NCI-H1694 (cell line): ENCODE measurements around the gene SCGB1A1.
"Not testable (repeated sequence)": the region's sequence is repeated elsewhere in the genome, so short reads cannot be mapped to it uniquely, and the experiment has no call there.

ENCODE experiments used
- DNase-seq: peaks from one replicate; lab custom pipeline; 2025; lab: John Stamatoyannopoulos, UW

The SCGB1A1 gene

DNA sequence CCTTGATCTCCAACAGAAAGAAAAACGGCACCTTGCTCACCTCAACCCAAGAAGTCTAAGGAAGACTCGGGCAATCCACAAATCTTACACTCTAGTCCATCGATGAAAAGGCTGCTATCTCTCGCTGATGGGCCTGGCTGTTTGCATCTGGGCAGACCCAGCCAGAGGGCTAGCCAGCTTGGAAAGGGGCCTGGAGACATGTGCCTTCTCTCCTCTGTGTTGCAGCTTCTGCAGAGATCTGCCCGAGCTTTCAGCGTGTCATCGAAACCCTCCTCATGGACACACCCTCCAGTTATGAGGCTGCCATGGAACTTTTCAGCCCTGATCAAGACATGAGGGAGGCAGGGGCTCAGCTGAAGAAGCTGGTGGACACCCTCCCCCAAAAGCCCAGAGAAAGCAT is 3.2 kb downstream of the SCGB1A1 start:
- DNase-seq: no peak

DNA sequence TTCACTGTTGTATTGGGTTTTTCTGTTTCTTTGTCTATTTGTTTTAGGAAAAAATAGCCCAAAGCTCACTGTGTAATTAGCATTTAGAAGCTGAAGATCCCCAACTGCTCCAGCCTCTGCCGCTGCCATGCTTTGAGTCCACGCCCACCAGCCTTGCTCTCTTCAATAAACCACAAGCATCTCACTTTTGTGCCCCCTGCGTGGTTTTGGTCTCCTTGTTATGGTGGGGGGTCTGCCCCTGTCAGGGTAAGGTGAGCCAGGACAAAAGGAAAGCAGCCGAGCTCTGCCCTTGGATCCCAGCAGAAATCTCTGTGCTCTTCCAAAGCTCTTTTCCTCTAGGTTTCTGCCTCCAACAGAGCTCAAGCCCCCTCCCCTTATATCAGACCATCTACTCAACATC is 4.2 kb downstream of the SCGB1A1 start:
- DNase-seq: no peak

DNA sequence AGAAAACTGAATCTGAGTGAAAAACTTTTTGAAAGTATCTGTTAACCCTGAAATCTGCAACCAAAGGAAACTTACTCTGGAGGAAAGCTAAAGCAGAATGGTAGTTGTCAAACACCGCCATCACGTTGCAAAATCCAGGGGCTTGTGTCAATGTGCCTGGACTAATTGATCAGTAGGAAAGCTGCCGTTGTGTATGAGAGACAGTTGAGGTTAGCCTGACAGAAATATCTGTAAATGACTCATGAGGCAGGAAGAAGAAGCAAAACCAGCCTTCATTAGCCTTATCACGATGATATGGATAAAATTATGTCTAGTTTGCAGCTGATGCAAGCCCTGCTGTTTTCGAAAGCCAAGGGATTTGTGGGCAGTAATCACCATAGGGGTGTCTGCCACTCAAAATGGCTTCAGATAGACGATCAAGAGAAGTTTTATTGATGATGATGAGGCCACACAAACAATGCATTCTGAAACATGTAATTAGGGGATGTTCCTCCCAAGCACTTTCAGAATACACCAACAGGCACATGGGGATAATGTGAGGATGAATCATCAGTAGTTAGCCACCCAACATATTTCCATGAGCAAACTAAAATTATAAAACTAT is 8.9 kb downstream of the SCGB1A1 start:
- DNase-seq: no peak

DNA sequence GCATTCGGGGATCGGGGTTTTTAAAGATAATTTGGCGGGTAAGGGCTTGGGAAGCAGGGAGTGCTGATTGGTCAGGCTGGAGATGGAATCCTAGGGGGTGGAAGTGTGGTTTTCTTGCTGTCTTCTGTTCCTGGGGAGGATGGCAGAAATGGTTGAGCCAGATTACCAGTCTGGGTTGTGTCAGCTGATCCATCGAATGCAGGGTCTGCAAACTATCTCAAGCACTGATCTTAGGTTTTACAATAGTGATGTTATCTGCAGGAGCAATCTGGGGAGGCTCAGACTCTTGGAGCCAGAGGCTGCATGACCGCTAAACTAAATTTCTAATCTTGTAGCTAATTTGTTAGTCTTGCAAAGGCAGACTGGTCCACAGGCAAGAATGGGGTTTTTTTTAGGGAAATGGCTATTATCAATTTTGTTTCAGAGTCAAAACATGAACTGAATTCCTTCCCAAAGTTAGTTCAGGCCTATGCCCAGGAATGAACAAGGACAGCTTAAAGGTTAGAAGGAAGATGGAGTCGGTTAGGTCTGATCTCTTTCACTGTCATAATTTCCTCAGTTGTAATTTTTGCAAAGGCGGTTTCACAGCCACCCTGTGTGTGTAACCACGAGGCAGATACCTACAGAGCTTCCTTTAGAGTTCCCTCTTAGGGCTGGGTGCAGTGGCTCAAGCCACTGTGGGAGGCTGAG is 10.2 kb downstream of the SCGB1A1 start:
- DNase-seq: no peak

DNA sequence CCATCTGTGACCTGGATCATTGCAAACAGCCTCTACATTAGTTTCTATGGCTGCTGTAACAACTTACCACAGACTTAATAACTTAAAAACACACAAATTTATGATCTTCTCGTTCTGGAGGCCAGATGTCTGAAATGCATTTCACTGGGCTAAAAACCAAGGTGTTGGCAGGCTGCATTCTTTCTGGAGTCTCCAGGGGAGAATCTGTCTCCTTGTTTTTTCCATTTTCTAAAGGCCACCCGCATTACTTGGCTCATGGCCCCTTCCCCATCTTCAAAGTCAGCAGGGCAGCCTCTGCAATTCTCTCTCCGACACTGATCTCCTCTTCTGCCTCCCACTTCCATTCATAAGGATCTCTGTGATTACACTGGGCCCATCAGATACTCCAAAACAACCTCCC is 11.6 kb downstream of the SCGB1A1 start:
- DNase-seq: no peak

DNA sequence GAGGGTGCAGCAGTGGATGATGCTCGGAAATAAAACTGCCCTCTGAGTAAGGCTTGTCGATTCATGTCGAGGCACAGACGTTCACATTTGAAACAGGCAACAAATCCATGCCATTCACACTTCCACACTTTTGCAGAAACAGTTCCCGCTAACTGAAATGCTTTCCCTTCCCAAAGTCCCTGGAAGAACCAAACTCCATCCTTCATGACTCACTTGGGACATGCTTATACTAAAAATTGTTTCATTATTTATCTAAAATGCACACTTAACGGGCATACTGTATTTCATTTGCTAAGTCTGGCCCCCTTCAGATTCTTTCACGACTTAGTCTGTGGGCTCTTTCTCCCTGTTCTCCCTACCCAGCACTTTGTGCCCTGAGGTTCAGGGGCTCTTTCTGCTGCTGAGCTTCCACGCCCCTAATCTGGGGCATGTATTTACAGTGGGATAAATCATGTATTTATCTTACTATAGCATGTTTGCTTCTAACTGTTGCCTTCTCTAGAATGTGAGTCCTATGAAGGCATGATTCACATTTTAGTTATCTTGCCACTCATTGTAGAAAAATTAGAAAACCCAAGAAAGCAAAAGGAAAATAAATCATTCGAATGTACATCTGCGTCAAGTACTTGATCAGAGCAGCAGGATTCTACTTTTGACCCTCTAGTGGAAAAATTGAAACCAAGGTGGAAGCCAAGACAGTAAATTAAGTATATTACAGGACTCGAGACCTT is 12.5 kb downstream of the SCGB1A1 start:
- DNase-seq: no peak

DNA sequence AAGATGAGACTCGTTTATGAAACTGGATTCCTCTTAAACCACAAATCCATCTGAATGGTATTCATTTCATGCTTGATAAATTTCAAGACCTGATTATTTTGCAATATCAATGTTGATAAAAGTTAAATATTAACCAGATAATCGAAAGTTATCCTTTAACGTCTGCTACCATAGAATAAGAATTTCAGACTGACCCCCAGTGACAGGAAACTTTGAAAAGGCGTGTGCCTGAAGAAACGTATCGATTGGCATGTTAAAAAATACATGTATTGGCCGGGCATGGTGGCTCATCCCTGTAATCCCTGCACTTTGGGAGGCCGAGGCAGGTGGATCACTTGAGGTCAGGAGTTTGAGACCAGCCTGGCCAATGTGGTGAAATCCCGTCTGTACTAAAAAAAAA is 13.9 kb downstream of the SCGB1A1 start:
- no peak for DNase-seq

DNA sequence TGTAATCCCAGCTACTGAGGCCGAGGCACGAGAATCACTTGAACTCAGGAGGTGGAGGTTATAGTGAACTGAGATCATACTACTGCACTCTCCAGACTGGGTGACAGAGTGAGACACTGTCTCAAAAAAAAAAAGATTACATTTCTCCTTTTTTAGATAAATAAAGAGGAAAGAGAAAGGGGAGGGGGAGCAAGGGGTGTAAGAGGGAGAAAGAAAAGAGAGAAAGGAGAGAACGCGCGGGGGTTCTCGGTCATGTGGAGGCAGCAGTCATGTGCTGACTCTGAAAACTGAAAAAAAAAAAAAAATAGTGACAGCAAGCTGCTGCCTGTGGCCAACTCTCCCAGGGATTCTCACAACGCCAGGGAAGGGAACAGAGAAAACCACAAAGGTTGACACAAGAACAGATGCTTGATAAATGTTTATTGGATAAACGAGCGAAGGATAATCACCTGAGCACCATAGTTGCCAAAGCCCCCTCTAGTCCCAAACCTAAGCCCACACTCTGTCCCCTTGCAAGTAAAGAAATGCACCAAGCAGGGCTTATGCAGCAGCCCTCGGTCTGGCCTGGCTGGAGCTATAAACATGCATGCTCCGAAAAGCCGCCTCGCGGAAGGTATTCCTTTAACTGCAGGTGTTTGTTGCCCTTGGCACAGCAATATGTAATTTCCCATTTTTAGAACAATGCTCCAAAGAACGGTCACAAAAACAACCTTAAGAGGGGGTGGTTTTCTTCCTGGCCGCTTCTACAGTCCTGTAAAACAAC is 14.5 kb downstream of the SCGB1A1 start:
- no peak for DNase-seq

DNA sequence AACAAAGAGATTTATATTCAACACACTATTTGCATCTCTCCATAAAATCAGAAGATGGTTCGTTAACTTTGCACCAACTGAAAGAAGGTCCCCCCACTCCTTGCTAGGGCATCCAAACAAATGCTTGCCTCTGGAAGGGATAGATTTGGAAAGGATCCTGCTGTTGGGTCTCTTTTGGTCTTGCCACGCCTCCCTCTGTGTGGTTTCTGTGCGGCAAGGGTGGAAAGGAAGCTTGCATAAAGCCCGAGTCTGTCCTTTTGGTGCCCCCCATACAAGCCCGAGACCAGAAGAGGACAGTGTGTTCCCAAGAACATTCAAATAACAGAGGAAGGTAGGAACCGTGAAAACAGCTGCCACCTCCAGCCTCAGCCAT is 15.1 kb downstream of the SCGB1A1 start:
- no peak for DNase-seq

DNA sequence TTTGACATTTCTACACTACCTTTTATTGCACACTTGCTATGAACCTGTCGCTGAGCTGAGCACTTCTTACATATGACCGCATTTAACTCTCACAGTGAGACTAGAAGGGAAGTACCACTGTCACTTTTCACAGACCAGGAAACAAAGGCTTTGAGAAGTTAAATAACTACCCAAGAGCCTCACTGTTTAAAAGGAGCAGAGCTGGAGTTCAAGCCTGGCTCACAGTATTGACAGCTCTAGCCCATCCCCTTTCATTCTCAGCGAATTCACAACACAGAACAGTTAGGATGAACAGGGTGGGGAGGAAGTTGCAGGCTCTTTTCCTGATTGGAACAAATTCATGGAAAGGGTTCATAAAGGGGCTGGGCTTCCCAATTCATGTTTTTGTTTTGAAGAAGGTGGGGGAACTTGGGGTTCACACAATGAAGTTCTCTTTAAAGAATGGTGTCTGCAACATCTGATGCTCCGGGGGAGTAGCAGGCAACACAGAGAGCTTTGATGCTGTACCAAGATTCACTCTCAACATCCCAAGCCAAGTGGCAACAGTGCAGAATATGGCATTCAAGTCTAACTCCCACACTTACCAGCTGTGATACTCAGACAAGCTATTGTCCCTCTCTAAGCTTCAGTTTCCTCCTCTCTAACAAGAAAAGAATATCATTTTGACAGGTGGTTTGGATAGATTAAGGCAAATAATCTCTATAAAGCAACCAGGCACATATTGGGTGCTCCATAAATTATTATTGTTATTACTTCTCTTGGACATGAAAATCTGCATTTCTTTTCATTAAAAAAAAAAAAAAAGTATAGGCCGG is 17.2 kb downstream of the SCGB1A1 start:
- DNase-seq: no peak

DNA sequence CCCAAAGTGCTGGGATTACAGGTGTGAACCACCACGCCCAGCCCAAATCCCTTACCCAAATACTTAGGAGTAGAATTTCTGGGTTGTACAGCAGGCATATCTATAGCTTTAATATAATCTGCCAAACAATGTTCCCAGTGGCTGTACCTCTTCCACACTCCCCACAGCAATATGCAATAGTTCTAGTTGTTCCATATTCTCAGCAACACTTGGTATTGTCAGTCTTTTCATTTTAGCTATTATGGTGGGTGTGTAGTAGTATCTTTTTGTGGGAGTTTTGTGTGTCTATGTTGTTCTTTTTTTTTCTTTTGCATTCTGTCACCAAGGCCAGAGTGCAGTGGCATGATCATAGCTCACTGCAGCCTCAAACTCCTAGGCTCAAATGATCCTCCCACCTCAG is 18.8 kb downstream of the SCGB1A1 start:
- DNase-seq: no peak

DNA sequence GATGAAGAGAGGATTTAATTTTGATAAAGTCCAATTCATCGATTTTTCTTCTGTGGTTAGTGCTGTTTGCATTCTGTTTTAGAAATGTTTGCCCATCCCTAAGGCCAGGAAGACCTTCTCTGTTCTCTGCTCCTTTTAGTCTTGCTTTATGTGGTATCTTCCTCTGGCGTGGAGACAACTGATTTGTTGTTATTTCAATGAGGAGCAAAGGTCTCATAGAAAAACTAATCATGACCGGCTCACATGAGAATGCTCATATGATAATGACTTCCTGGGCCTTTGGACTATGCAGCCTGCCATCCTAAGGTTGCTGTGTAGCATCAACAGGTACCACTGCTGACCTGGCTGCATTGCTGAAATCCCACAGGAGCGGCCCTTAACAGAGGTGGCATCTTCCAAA is 19.8 kb downstream of the SCGB1A1 start:
- no peak for DNase-seq

DNA sequence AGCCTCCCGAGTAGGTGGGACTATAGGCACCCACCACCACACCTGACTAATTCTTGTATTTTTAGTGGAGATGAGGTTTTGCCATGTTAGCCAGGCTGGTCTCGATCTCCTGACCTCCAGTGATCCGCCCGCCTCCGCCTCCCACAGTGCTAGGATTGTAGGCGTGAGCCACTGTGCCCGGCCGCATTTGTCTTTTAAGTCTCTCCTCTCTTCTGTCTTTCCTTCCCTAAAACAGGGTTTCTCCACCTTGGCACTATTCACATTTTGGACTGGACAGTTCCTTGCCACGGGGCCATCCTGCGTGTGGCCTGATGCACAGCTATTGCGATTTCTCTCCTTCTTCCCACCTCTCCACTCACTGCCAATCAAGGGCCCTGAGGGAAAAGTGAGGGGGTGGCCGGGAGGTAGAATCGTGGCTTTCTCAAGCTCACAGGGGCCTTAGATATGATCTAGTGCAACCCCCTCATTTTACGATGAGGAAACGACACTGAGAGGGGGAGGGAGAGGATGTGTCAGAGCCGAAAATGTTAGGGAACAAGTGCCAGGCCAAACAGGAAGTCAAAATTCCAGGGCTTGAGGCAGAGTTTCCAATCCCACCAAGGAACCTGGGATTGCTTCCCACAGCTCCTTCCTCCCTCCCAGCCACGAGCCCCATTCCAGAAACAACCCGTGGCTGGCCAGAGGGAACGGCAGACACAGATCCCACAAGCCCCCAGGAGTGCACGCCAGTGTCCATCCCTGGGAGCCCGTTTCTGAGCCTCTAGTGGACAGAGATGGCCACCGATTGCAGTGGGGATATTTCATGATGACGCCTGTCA is 21.2 kb downstream of the SCGB1A1 start:
- no peak for DNase-seq

DNA sequence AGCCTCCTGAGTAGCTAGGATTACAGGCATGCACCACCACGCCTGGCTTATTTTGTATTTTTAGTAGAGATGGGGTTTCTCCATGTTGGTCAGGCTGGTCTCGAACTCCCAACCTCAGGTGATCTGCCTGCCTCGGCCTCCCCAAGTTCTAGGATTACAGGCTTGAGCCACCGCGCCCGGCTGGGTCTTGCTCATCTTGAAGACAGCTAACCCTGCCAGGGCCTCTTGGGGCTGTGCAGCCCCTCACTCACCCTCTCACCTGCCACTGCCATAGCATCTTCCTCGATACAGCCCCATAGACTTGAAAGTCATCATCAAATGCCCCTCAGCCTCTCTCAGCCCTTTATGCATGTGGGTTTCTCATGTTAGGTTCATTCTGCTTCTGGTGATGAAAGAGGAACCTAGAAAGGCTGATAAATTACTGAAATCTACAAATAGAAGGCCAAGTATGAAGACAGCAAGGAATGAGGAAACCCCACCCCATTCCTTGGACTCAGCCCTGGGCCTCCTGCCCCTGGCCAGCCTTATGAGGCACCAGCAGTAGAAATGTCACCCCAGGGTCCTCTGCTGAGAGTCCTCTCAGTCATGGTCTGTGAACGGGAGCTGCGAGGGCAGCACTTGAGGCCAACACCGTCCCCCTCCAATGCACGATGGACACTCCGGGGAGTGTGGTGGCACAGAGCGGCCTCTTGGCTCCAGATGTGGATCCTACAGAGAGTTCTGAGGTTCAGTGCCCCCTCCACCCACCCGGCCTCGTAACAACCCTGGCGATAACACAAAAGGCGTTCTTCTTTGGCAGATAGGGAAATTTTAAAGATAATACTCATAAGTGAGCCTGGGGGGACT is 24.8 kb downstream of the SCGB1A1 start:
- no peak for DNase-seq

DNA sequence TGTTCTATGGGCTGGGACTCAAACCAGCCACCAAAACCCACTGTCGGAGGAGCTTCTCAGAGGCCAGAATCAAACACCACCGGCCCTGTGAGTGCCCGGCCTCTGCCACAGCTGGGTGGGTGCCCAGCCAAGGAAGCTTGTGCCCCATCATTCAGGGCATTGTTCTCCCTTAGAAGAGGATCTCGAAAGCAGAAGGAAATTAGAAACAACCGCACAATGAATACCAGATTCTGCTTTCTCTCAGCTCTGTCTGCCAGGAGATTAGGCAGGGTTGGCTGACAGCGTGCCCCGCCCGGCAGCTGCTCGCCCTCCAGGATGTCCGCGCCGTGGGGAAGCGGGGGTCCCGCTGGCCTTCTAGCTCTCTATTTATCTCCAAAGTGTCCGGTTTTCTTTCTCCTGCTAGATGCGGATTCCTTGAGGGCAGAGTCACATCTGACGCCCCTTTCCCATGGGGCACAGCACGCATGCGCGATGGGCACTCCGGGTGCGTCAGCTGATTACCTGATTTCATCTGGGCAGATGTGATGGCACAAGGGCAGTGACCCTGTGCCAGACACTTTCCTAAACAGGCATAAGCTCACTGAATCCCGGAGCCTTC is 25.5 kb downstream of the SCGB1A1 start:
- peak; percentile 24 for DNase-seq

DNA sequence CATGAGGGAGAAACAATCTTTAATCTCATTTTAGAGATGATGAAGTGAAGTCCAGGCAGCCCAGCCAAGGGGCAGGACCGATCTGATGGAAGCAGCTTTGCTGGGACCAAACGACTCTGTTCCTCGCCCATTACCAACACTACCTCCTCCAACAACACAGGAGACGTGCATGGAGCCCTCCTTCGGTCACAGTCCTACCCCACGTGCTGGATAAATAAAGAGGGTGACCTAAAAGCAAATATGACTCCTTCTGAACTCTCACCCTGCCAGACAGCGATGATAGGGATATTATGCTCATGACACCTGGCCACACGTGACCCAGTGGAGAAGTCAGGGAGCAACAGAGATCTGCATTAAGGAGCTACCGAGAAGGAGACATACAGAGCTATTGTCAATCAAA is 26.0 kb downstream of the SCGB1A1 start:
- no peak for DNase-seq

DNA sequence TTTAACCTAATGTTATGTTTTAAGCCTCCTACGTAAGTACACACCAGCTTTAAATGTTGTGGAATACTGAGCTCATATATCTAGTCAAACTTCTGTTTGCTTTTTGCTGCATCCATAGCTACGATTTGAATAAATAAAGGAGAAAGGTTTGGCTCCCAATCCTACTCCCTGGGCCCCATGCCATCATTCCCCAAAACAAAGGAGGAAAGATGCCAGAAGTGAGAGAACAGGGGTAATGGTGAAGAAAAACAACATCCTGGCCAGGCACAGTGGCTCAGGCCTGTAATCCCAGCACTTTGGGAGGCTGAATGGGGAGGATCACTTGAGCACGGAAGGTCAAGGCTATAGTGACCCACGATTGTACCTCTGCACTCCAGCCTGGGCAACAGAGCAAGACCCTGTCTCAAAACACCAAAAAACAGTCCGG is 26.5 kb downstream of the SCGB1A1 start:
- no peak for DNase-seq

DNA sequence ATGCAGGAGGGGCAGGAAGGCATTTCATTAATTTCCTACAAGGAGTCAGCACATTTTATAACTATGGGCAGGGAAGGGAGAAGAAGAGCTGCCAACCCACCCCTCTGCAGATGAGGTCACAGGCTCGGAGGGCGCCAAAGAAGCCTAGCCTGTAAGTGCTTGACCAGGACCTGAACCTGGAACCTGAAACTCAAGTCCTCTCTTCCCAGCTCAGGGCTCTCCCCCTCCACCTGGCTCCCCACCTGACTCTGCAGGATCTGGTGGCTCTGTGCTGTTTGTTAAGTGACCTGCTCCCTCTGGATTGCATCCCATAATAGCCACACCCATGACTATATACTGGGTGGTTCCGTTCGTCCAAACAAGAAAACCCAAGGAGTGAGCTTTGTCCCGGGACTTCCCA is 27.3 kb downstream of the SCGB1A1 start:
- DNase-seq: no peak

DNA sequence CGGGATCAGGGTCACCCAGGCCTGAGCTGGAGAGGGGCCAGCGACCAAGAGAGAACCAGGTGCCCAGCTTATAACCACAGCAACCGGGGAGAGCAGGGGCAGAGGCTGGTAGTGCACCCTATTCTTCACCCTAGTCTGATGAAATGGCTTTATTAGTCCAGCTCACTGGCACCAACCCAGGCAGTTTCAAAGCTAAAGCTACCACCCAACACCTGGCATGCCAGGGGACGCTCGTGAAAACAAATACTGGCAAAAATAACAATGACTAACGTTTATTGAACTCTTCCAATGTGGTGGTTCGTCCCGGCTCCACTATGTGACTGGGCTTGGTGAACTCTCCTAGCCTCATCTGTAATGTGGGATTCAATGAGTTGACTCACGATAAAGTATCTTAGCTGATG is 30.6 kb downstream of the SCGB1A1 start:
- no peak for DNase-seq

DNA sequence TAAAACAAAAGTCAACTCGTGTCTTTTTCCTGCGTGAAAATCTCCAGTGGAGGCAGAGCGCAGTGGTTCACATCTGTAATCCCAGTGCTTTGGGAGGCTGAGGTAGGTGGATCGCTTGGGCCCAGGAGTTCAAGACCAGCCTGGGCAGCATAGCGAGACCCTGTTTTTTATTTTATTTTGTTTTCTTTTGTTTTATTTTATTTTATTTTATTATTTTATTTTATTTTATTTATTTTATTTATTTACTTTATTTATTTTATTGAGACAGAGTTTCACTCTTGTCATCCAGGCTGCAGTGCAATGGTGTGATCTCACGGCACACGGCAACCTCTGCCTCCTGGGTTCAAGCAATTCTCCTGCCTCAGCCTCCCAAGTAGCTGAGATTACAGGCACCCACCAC is 31.1 kb downstream of the SCGB1A1 start:
- not testable (repeated sequence) for DNase-seq
